ENCODE data around the gene OR9Q1.

Gene OR9Q1

DNA sequence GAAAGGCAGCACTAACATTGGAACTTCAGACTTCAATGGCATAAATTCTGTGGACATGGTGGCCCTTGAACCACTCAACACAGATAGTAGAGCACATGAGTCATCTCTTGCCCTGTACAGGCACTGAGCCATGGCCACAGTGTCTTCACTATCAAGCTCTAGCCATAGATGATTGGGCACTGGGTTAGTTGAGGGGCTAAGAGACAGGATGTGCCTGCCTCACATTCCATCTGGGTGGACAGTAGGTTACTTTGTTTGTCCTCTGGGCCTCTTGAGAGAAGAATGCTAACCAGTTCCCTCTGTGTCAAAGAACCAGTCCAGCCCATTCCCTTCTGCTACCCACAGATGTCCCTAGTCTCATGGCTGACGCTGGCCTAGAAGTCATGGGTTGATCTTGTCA lies 46.9 kb downstream of the OR9Q1 start:
- Histone ChIP-seq H3K9ac (no peak overlapping the region), H3K36me3 (no peaks in the 10 kb centered on the region), H3K9me3 (replicated peaks in 1 of 11) (no peaks in the 10 kb centered on the region), H3K27me3 (no peaks in the 10 kb centered on the region), H3K4me2 (no peak overlapping the region), H4K20me1 (no peaks in the 10 kb centered on the region; a peak in 1 of 22 replicates), H3K4me3 (no peak overlapping the region), H3K4me1 (peaks cover 0 to 7% (median 4%) of the 10 kb centered on the region in 10 experiments; a peak in 7 of 20 replicates), H3K27ac (no peak overlapping the region)
- TF ChIP-seq Cebpa-rat (IDR thresholded peaks at IDR 0.05): no peak

DNA sequence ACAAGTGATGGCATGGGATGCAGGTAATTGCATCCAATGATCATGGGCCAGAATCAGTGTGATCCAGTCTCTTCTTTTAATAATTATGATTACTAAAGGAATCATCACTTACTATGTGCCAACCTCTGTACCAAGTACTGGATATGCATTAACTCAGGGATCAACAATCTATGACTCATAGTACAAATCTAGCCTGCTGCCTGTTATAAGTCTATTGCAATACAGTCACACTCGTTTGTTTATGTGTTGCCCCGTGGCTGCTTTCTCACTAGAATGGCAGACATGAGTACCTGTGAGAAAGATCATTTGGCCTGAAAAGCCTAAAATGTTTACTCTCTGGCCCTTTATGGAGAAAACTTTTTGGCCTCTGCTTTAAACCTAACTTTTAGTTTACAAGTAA lies 52.1 kb downstream of the OR9Q1 start:
- Histone ChIP-seq H3K4me2 (no peak overlapping the region), H3K27me3 (no peaks in the 10 kb centered on the region), H3K9me3 (replicated peaks in 1 of 11) (no peaks in the 10 kb centered on the region), H3K9ac (no peak overlapping the region), H4K20me1 (no peaks in the 10 kb centered on the region), H3K4me1 (no peaks in the 10 kb centered on the region), H3K27ac (no peak overlapping the region), H3K36me3 (no peaks in the 10 kb centered on the region), H3K4me3 (no peak overlapping the region)
- TF ChIP-seq Cebpa-rat (IDR thresholded peaks at IDR 0.05): no peak

DNA sequence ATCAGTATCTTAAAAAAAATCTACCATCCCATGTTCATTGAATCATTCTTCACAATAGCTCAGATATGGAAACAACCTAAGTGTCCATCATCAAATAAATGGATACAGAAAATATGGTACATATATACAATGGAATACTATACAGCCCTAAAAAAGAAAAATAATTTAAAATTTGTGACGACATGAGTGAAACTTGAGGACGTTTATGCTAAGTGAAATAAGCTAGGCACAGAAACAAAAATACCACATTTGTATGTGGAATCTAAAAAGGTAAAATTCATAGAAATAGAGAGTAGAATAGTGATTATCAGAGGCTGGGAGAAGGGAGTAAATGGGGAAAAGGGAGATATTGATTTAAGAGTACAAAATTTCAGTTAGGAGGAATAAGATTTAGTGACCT lies 62.8 kb downstream of the OR9Q1 start:
- H3K9ac ChIP-seq: no peak overlapping the region
- no peak overlapping the region for H3K4me3 ChIP-seq
- H4K20me1 ChIP-seq: no peaks in the 10 kb centered on the region
- no peak overlapping the region for H3K27ac ChIP-seq
- no peaks in the 10 kb centered on the region for H3K36me3 ChIP-seq
- no peak for TF ChIP-seq Cebpa-rat (IDR thresholded peaks at IDR 0.05)
- H3K4me1 ChIP-seq: no peaks in the 10 kb centered on the region
- H3K9me3 ChIP-seq (replicated peaks in 1 of 11): peaks cover 0 to 6% (median 0%) of the 10 kb centered on the region in 11 experiments; a peak in 2 of 22 replicates
- H3K27me3 ChIP-seq: no peaks in the 10 kb centered on the region
- H3K4me2 ChIP-seq: no peak overlapping the region

DNA sequence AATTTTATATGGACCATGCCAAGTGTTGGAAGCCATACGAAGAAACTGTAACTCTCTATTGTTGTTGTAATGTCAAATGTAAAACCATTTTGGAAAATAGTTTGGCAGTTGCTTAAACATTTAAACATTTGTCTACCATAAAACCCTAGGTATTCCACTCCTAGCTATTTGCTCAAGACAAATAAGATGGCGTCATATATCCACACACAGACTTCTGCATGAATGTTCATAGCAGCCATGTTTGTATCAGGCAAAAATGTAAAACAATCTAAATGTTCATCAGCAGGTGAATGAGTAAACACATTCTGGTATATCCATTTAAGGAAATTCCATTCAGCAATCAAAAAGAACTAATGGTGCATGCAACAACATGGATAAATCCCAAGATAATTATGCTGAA lies 73.8 kb downstream of the OR9Q1 start:
- H3K4me3 ChIP-seq: no peak overlapping the region
- H4K20me1 ChIP-seq: no peaks in the 10 kb centered on the region
- no peaks in the 10 kb centered on the region for H3K4me1 ChIP-seq
- no peaks in the 10 kb centered on the region for H3K36me3 ChIP-seq
- H3K9ac ChIP-seq: no peak overlapping the region
- no peaks in the 10 kb centered on the region for H3K27me3 ChIP-seq
- no peak overlapping the region for H3K4me2 ChIP-seq
- H3K9me3 ChIP-seq (replicated peaks in 1 of 11): peaks cover 0 to 7% (median 0%) of the 10 kb centered on the region in 11 experiments; a peak in 6 of 22 replicates
- TF ChIP-seq Cebpa-rat (IDR thresholded peaks at IDR 0.05): no peak
- H3K27ac ChIP-seq: no peak overlapping the region

DNA sequence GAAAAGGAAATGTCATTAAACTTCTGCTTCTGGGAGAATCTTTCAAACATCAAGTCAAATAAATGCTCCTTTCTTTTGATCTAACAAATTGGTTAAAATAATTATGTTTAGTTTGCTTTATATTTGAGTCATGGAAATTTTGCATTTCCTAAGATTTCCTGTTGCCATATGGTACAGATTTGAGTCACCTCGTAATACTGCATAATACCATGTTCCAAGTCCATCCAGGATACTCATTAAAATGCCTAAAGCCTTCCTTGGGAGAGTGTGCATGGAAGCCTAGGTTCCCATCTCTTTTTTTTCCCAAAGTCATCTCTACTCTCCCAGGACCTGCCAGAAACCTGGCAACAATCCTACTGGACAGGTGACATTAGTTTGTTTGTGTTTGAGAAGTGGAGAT lies 97.4 kb downstream of the OR9Q1 start:
- no peak for TF ChIP-seq Cebpa-rat (IDR thresholded peaks at IDR 0.05)
- no peak overlapping the region for H3K4me3 ChIP-seq
- H3K27me3 ChIP-seq: no peaks in the 10 kb centered on the region

DNA sequence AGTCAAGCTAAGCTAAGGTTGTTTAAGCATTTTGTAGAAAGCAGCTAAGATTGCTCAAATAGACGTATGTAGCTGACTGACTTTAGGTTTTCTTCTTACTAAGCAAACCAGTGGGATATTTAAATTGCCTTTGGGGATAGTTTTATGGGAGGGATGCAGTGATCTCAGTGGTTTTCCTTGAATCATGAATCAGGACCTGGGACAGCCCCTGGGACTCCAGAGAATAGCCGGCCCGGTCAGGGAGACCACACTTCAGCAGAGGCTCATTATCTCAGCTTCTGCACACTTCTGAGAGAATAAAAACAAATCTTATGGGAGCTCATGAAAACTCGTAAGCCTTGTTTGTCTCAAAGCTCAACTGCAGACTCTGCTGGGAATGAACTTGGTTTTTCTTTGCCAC lies 101.8 kb downstream of the OR9Q1 start, which contains the start of gene OR9I1:
OR9I1 (minus strand) TSS at position 62 of the 400 bp plus-strand sequence. CDS start 6,086 bp downstream, outside the sequence.
- H3K36me3 ChIP-seq: no peaks in the 10 kb centered on the region
- no peaks in the 10 kb centered on the region for H3K4me1 ChIP-seq
- H3K9me3 ChIP-seq (replicated peaks in 1 of 11): no peaks in the 10 kb centered on the region
- no peak within 1 kb of the TSS for H3K4me2 ChIP-seq
- no peak within 1 kb of the TSS for H3K9ac ChIP-seq
- H3K27ac ChIP-seq: no peak within 1 kb of the TSS
- H3K4me3 ChIP-seq: no peak within 1 kb of the TSS
- no peaks in the 10 kb centered on the region for H4K20me1 ChIP-seq
- no peaks in the 10 kb centered on the region for H3K27me3 ChIP-seq
- TF ChIP-seq Cebpa-rat (IDR thresholded peaks at IDR 0.05): no peak

More for the DNA sequence above, 97.4 kb downstream of the OR9Q1 start:
- Histone ChIP-seq H3K9me3 (replicated peaks in 1 of 11) (no peaks in the 10 kb centered on the region; a peak in 1 of 22 replicates), H3K27ac (no peak overlapping the region), H3K9ac (no peak overlapping the region), H3K36me3 (no peaks in the 10 kb centered on the region), H4K20me1 (no peaks in the 10 kb centered on the region), H3K4me2 (no peak overlapping the region), H3K4me1 (no peaks in the 10 kb centered on the region)

DNA sequence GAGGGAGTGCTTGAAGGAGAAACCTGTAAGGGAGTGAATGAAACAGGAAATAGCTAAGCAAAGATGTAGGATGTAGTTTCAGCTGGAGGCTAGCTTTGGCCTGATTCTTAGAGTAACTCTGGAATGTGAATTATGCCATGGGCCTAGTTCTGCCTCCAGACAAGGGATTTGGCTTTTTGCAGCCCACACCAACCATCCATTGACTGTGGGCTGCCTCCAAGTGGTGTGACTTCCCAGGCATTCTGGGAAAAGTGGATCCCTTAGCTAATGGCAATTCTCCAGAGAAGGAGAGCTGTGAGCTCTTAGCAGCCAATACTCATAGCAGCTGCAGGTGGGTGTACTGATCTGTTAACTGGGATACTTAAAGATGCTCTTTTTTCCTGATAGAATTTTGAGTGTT lies 103.7 kb downstream of the OR9Q1 start:
- Histone ChIP-seq H3K4me3 (no peak overlapping the region), H4K20me1 (no peaks in the 10 kb centered on the region)

DNA sequence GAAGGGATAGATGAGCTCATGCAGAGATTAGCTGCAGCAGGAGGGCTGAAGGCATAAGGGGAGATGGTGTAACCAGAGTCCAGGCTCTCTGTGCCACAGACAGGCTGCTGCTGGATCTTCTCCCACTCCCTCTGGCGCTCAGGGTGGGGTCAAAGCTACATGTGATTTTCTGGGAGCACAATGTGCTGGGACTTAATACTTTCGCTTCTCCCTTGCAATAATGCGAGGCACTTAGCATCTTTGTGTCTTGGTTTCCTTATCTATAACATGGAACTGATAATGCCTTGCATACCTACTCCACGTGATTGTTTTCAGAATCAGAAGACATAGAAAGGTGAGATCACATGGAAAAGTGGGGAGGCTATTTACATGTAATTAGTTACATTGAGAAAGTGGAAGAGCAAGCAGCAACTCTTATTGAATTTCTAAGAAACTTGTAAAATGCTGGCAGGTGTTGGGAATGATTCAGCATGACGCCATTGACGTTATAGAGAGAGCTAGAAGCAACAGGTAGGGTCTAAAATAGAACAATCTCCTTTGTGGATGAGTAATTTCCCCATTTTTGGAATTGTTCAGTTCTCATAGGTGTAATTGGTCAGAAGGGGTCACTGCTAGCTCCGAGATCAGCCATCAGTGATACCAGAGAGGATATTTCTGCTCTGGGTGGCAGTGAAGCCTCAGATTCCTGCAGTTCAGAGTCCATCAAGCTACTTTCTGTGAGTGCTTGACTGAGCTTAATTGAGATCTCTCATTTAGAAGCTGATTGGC lies 109.8 kb downstream of the OR9Q1 start:
- Histone ChIP-seq H3K27me3 (no peaks in the 10 kb centered on the region), H3K9me3 (replicated peaks in 1 of 11) (no peaks in the 10 kb centered on the region), H3K4me1 (no peaks in the 10 kb centered on the region), H3K9ac (no peak overlapping the region), H3K4me3 (no peak overlapping the region), H4K20me1 (no peaks in the 10 kb centered on the region), H3K27ac (no peak overlapping the region), H3K4me2 (no peak overlapping the region), H3K36me3 (no peaks in the 10 kb centered on the region)
- no peak for TF ChIP-seq Cebpa-rat (IDR thresholded peaks at IDR 0.05)

More for the DNA sequence above, 103.7 kb downstream of the OR9Q1 start:
- Histone ChIP-seq H3K27me3 (no peaks in the 10 kb centered on the region), H3K27ac (no peak overlapping the region), H3K9ac (no peak overlapping the region), H3K9me3 (replicated peaks in 1 of 11) (no peaks in the 10 kb centered on the region), H3K36me3 (no peaks in the 10 kb centered on the region), H3K4me1 (no peaks in the 10 kb centered on the region), H3K4me2 (no peak overlapping the region)
- TF ChIP-seq Cebpa-rat (IDR thresholded peaks at IDR 0.05): no peak

DNA sequence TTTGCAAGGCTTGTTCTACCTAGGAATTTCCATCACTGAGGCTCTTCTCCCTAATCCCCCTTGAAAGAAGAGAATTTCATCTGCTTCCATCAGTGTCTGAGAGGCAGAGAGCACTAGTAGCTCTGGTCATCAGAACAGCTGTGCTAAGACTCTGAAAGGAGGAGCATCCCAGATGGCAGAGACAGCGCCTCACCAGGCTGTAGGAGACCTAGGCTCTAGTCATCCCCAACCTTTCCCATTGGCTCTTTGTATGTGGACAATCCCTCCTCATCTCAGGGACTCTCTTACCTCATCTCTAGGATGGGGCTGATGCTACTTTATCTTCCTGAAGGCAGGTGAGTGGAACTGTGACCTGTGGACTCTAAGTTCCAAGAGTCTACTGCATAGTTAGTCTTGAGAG lies 110.5 kb downstream of the OR9Q1 start:
- TF ChIP-seq Cebpa-rat (IDR thresholded peaks at IDR 0.05): no peak
- H4K20me1 ChIP-seq: no peaks in the 10 kb centered on the region
- H3K9ac ChIP-seq: no peak overlapping the region
- H3K9me3 ChIP-seq (replicated peaks in 1 of 11): no peaks in the 10 kb centered on the region
- no peaks in the 10 kb centered on the region for H3K36me3 ChIP-seq
- no peak overlapping the region for H3K4me2 ChIP-seq
- H3K27me3 ChIP-seq: no peaks in the 10 kb centered on the region
- H3K4me1 ChIP-seq: no peaks in the 10 kb centered on the region
- H3K27ac ChIP-seq: no peak overlapping the region
- no peak overlapping the region for H3K4me3 ChIP-seq

DNA sequence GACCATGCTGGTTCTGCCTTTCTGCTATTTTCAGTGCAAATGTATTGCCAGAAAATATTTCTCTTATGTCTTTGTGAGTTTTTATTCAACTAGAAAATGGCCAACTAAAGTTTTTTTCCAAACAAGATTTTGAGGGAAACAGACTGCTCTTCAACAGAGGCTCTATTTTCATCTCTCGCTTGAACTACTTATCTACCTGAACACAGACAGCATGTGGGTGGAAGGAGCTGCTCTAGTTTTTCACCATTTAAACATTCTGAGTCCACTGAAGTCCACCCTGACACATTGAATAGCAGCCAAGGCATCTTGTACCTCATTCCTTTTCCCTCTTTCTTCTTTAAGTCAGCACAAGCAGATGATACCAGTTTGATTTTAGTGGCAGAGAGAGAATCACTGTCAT lies 111.5 kb downstream of the OR9Q1 start:
- Histone ChIP-seq H3K4me1 (no peaks in the 10 kb centered on the region), H3K9me3 (replicated peaks in 1 of 11) (no peaks in the 10 kb centered on the region), H4K20me1 (no peaks in the 10 kb centered on the region), H3K27me3 (no peaks in the 10 kb centered on the region), H3K9ac (no peak overlapping the region), H3K36me3 (no peaks in the 10 kb centered on the region), H3K4me3 (no peak overlapping the region), H3K4me2 (no peak overlapping the region), H3K27ac (no peak overlapping the region)
- no peak for TF ChIP-seq Cebpa-rat (IDR thresholded peaks at IDR 0.05)
